Stimulated activated naive CD8-positive, alpha-beta T cell treated with anti-CD3 and anti-CD28 coated beads, Interleukin-15, Interleukin-2, amounts not matched to agents 100 U/mL and 50 U/mL, for 24 hours (primary cell): ENCODE measurements around the gene PPP6R3.
"Not testable (repeated sequence)": the region's sequence is repeated elsewhere in the genome, so short reads cannot be mapped to it uniquely, and the experiment has no call there.

Experiments
- ATAC-seq: fragments of 150-1000 bp; cut with Tn5 transposase; one replicate; pipeline ENCODE4 v1.10.0; 2021
- DNase-seq: peaks from one replicate; pipeline ENCODE4 v3.0.0; 2021

Gene PPP6R3

GRCh38 chr11:68457898-68458249, 2.7 kb upstream of the PPP6R3 start:
- ATAC-seq: no peak

GRCh38 chr11:68458340-68458739, 2.2 kb upstream of the PPP6R3 start:
- DNase-seq, ATAC-seq: not testable (repeated sequence)

More at GRCh38 chr11:68457898-68458249, 2.7 kb upstream of the PPP6R3 start:
- no peak for DNase-seq

GRCh38 chr11:68459886-68460740, 439 bp upstream of the PPP6R3 start:
- peak; percentile 94 for DNase-seq

GRCh38 chr11:68461575-68461917, 994 bp downstream of the PPP6R3 start:
- no peak for ATAC-seq
- no peak for DNase-seq

More at GRCh38 chr11:68459886-68460740, 439 bp upstream of the PPP6R3 start:
- peak; percentile 92 for ATAC-seq

GRCh38 chr11:68463714-68464113, 3.2 kb downstream of the PPP6R3 start:
- ATAC-seq: no peak
- no peak for DNase-seq

- DNase-seq (no peak), ATAC-seq (no peak)
Measured at GRCh38 chr11:68467201-68467834, 6.8 kb downstream of the PPP6R3 start.

- ATAC-seq: no peak
Measured at GRCh38 chr11:68468217-68468828, 7.8 kb downstream of the PPP6R3 start.

GRCh38 chr11:68469122-68469521, 8.6 kb downstream of the PPP6R3 start:
- ATAC-seq (no peak), DNase-seq (no peak)

More at GRCh38 chr11:68468217-68468828, 7.8 kb downstream of the PPP6R3 start:
- no peak for DNase-seq

- ATAC-seq (no peak), DNase-seq (no peak)
Measured at GRCh38 chr11:68469642-68470041, 9.1 kb downstream of the PPP6R3 start.

GRCh38 chr11:68470304-68470811, 9.8 kb downstream of the PPP6R3 start:
- no peak for DNase-seq
- no peak for ATAC-seq

- ATAC-seq (peak; percentile 79), DNase-seq (peak; percentile 66)
Measured at GRCh38 chr11:68471360-68472340, 11.1 kb downstream of the PPP6R3 start.

- no peak for DNase-seq
- ATAC-seq: no peak
Measured at GRCh38 chr11:68472778-68473177, 12.2 kb downstream of the PPP6R3 start.

GRCh38 chr11:68473693-68474092, 13.1 kb downstream of the PPP6R3 start:
- no peak for DNase-seq
- no peak for ATAC-seq

- not testable (repeated sequence) for DNase-seq, ATAC-seq
Measured at GRCh38 chr11:68475626-68476025, 15.1 kb downstream of the PPP6R3 start.

- ATAC-seq (no peak), DNase-seq (no peak)
Measured at GRCh38 chr11:68479390-68479789, 18.8 kb downstream of the PPP6R3 start.

GRCh38 chr11:68480193-68480592, 19.6 kb downstream of the PPP6R3 start:
- DNase-seq: no peak
- ATAC-seq: no peak

- ATAC-seq (no peak), DNase-seq (no peak)
Measured at GRCh38 chr11:68480852-68481510, 20.4 kb downstream of the PPP6R3 start.

GRCh38 chr11:68481579-68482240, 21.2 kb downstream of the PPP6R3 start:
- ATAC-seq (no peak), DNase-seq (no peak)

GRCh38 chr11:68488623-68489022, 28.1 kb downstream of the PPP6R3 start:
- DNase-seq: no peak

GRCh38 chr11:68495220-68495729, 34.7 kb downstream of the PPP6R3 start:
- ATAC-seq (no peak), DNase-seq (no peak)

More at GRCh38 chr11:68488623-68489022, 28.1 kb downstream of the PPP6R3 start:
- no peak for ATAC-seq
